PFSK-1 (cell line): ENCODE measurements around the gene TXNIP.

Experiments
- POLR2AphosphoS5 ChIP-seq: IDR thresholded peaks from 2 replicates; pipeline ENCODE4 v1.6.1; 2012; ENCODE audit warnings: low read depth, mild to moderate bottlenecking, control low read depth, low read length, moderate library complexity
- REST ChIP-seq, 2 experiments: IDR thresholded peaks; 2 replicates each; pipeline versions ENCODE4 v1.6.1 to v1.8.0; 2011 to 2012; ENCODE audit warnings: low read depth in 2 of 2, low read length in 2 of 2, control low read depth in 1 of 2, inconsistent platforms in 1 of 2, mild to moderate bottlenecking in 1 of 2, moderate library complexity in 1 of 2; ENCODE audit not compliant: insufficient read depth in 1 of 2
- TAF1 ChIP-seq: IDR thresholded peaks from 2 replicates; pipeline ENCODE4 v1.6.1; 2012; ENCODE audit warnings: low read length, control low read depth, borderline replicate concordance; ENCODE audit not compliant: insufficient read depth

- TF ChIP-seq TAF1 (no peak), POLR2AphosphoS5 (no peak), REST (IDR thresholded peaks at IDR 0.05; ENCODE audit: insufficient read depth in 1 of 2, low read depth in 2 of 2, low read length in 2 of 2) (no peak)
Measured at GRCh38 chr1:146029117-146029516, 32.7 kb upstream of the TXNIP start.
